ENCODE results near the gene HS2ST1. TPM values are rescaled to one million over a fixed set of nuclear protein-coding genes. Genes with fewer than 3 reads are reported as not detected.

The HS2ST1 gene
- total RNA-seq, 2 experiments from 2014 or later: 16.8 to 21.6 TPM

DNA sequence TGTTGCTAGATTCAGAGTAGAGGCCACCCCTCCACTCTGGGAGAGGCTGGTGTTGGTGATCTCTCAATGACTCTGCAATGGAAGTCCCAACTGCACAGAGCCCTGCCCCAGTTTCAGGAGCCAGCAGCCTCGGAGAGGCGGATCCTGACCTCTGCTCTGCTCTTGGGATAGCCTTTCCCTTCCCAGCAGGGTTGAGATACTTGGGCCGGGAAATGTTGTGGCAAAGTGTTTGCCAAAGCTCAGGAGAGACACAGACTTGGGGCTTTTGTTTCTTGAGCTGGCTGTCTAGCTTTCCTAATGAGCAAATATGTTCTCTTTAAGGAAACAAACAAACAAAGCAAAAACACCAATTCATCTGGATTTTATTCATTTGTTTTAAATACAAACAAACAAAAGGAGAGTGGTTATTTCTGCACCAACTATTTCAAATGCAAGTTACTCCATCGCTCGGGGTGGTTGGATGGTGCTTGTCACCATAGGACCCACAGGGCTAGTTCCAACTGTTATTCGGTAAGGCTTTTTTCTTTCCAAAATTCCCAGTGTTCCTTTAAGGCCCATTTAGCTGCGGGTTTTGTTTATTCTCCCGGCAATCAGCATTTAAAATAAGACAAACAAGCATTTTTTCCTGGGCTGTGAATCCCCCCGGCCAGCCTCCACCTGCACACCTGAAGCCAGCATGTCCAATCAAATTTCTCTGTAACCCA lies 220.3 kb downstream of the HS2ST1 start:
- ChIA-PET POLR2A (no interaction called here), CTCF (interaction anchor here (0.8 to 1.9 kb wide), 3 partner anchors 10 to 157 kb away, joined by 3 to 7 read pairs (median 5); no protein-coding TSS in a partner anchor)
- Mint-ChIP-seq H3K27ac (no peak overlapping the region), H3K4me3 (no peak overlapping the region), H3K9me3 (no peaks in the 10 kb centered on the region), H3K27me3 (peaks cover 20% of the 10 kb centered on the region), H3K4me1 (ENCODE audit: low read depth) (peaks cover 10% of the 10 kb centered on the region), H3K36me3 (ENCODE audit: low read depth) (no peaks in the 10 kb centered on the region)
- DNase-seq (no peak), ATAC-seq (no peak)
- intact Hi-C loops (cut with micrococcal nuclease): loop anchor here (10.0 kb wide), 2 partner anchors 140 to 820 kb away; no protein-coding TSS in a partner anchor
- TF ChIP-seq, protein P1, sequence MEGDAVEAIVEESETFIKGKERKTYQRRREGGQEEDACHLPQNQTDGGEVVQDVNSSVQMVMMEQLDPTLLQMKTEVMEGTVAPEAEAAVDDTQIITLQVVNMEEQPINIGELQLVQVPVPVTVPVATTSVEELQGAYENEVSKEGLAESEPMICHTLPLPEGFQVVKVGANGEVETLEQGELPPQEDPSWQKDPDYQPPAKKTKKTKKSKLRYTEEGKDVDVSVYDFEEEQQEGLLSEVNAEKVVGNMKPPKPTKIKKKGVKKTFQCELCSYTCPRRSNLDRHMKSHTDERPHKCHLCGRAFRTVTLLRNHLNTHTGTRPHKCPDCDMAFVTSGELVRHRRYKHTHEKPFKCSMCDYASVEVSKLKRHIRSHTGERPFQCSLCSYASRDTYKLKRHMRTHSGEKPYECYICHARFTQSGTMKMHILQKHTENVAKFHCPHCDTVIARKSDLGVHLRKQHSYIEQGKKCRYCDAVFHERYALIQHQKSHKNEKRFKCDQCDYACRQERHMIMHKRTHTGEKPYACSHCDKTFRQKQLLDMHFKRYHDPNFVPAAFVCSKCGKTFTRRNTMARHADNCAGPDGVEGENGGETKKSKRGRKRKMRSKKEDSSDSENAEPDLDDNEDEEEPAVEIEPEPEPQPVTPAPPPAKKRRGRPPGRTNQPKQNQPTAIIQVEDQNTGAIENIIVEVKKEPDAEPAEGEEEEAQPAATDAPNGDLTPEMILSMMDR (IDR thresholded peaks at IDR 0.05): no peak

DNA sequence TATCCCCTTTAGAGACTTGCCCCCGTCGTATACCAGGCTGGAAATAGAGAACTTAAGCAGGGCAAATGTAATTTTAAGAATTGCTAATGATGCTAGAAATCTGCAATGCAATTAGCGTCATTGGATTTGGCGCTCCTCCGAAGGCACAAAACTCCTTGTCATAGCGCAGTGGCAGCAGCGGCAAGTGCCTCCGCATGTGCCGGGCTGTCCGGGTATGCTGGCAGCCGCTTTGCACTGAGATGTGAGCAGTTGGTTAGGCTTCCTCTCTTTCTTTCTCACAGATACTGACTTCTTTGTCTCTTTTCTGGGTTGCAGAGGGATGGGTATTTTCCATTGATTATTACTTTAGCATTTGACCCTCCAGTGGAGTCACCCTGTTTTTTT lies 220.9 kb downstream of the HS2ST1 start:
- Mint-ChIP-seq H3K27ac (no peak overlapping the region), H3K27me3 (peaks cover 19% of the 10 kb centered on the region), H3K9me3 (no peaks in the 10 kb centered on the region), H3K36me3 (ENCODE audit: low read depth) (no peaks in the 10 kb centered on the region), H3K4me3 (no peak overlapping the region), H3K4me1 (ENCODE audit: low read depth) (peaks cover 10% of the 10 kb centered on the region)
- ATAC-seq: no peak
- CTCF ChIA-PET: interaction anchor here (1.2 to 1.8 kb wide), 2 partner anchors 9 to 52 kb away, joined by 5 read pairs; no protein-coding TSS in a partner anchor
- POLR2A ChIA-PET: no interaction called here
- DNase-seq: no peak
- TF ChIP-seq, protein P1 (IDR thresholded peaks at IDR 0.05): no peak
- intact Hi-C loops (cut with micrococcal nuclease): loop anchor here (10.0 kb wide), 2 partner anchors 139 to 819 kb away; no protein-coding TSS in a partner anchor

DNA sequence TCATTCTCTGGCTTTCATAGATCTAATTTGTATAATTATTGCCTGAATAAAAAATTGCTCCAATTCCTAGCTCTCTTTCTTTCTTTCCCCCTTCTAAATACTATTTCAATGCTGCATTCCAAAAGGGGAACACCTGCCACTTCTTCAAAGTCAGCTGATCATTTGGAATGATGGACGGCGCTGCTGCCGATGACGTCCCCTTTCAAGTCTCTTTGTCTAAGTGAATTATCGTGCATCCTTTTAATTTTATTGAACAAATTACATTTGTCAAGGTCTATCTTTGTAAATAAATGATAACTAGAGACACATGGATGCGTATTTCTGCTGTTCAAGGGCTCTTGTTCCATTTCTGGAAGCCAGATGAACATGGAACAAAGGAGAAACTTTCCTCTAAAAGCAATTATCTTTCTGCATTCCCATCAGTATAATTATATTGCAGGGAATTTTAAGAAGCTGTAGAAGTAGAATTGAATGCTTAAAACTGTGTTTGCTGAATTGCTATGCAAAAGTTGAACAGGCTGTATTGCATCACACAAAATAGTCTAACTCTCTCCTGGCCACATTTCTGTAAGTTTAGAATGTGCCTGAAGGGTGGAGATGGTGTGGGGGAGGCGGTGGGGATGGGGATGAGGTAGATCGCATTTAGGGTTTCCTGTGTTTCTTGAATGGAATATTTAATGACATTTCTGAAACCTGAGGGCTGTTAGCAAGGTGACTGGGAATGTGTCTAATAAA lies 222.3 kb downstream of the HS2ST1 start:
- TF ChIP-seq, protein P1 (IDR thresholded peaks at IDR 0.05): no peak
- H3K4me1 Mint-ChIP-seq (ENCODE audit: low read depth): peaks cover 8% of the 10 kb centered on the region
- CTCF ChIA-PET: interaction anchor here (0.6 to 1.2 kb wide), 2 partner anchors 53 to 143 kb away, joined by 3 to 5 read pairs; no protein-coding TSS in a partner anchor
- no peaks in the 10 kb centered on the region for H3K36me3 Mint-ChIP-seq (ENCODE audit: low read depth)
- POLR2A ChIA-PET: interaction anchor here (0.5 kb wide), 1 partner anchor 243 kb away, joined by 5 read pairs; no protein-coding TSS in a partner anchor
- DNase-seq (no peak), ATAC-seq (no peak)
- no peak overlapping the region for H3K4me3 Mint-ChIP-seq
- peaks cover 16% of the 10 kb centered on the region for H3K27me3 Mint-ChIP-seq
- intact Hi-C loops (cut with micrococcal nuclease): loop anchor here (10.0 kb wide), 2 partner anchors 138 to 818 kb away; no protein-coding TSS in a partner anchor
- no peak overlapping the region for H3K27ac Mint-ChIP-seq
- H3K9me3 Mint-ChIP-seq: no peaks in the 10 kb centered on the region

DNA sequence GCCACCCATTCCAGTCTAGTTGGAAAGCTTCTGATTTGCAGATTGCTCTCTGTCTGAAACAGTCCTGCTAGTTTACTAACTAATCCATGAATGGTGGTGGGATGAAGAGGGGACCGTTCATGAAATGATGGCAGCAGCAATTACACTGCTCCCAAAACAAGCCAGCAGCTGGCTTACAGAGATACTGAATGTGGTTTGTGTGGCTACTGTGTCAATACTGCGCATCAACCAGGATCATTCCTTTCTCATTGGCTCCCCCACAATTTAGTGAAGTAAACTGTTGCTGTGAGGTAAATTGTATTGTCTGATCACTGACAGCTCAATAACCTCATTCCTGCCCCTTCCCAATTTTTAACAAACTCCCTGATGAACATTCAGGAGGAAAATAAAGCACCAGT lies 222.9 kb downstream of the HS2ST1 start:
- intact Hi-C loops (cut with micrococcal nuclease): loop anchor here (10.0 kb wide), 2 partner anchors 137 to 817 kb away; no protein-coding TSS in a partner anchor

More for the DNA sequence above, 222.9 kb downstream of the HS2ST1 start:
- ChIA-PET CTCF (interaction anchor here (0.6 kb wide), 1 partner anchor 143 kb away, joined by 3 read pairs; no protein-coding TSS in a partner anchor), POLR2A (no interaction called here)
- H3K36me3 Mint-ChIP-seq (ENCODE audit: low read depth): no peaks in the 10 kb centered on the region
- no peaks in the 10 kb centered on the region for H3K9me3 Mint-ChIP-seq
- H3K27ac Mint-ChIP-seq: no peak overlapping the region
- no peak for ATAC-seq
- peaks cover 4% of the 10 kb centered on the region for H3K4me1 Mint-ChIP-seq (ENCODE audit: low read depth)
- peaks cover 15% of the 10 kb centered on the region for H3K27me3 Mint-ChIP-seq
- DNase-seq: no peak
- TF ChIP-seq, protein P1 (IDR thresholded peaks at IDR 0.05): no peak
- no peak overlapping the region for H3K4me3 Mint-ChIP-seq
